ENCODE data around the gene GRHPR.
"Not testable (repeated sequence)": the region's sequence is repeated elsewhere in the genome, so short reads cannot be mapped to it uniquely, and the experiment has no call there.

DNA sequence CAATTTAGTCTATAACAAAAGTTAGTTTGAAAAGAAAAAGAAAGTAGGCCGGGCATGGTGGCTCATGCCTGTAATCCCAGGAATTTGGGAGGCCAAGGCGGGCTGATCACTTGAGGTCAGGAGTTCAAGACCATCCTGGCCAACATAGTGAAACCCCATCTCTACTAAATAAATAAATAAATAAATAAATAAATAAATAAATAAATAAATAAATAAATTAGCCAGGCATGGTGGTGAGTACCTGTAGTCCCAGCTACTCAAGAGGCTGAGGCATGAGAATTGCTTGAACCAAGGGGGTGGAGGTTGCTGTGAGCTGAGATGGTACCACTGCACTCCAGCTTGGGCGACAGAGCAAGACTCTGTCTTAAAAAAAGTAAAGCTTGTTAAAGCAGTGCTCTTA, 24.5 kb upstream of the GRHPR start:
- not testable (repeated sequence) for TF ChIP-seq ZNF138 (CRISPR knock-in tag; conservative IDR thresholded peaks at IDR 0.05); CREB1 (CRISPR knock-in tag; IDR thresholded peaks at IDR 0.05); ZBTB43 (CRISPR knock-in tag; IDR thresholded peaks at IDR 0.05); GABPB1 (CRISPR knock-in tag; IDR thresholded peaks at IDR 0.05); ZNF396 (CRISPR knock-in tag; IDR thresholded peaks at IDR 0.05; ENCODE audit: borderline replicate concordance); CREM (CRISPR knock-in tag; IDR thresholded peaks at IDR 0.05); ZNF263 (CRISPR knock-in tag; IDR thresholded peaks at IDR 0.05; ENCODE audit: low read depth); MLX (CRISPR knock-in tag; IDR thresholded peaks at IDR 0.05); NR2C2 (CRISPR knock-in tag; IDR thresholded peaks at IDR 0.05)
- TF ChIP-seq, protein P1, sequence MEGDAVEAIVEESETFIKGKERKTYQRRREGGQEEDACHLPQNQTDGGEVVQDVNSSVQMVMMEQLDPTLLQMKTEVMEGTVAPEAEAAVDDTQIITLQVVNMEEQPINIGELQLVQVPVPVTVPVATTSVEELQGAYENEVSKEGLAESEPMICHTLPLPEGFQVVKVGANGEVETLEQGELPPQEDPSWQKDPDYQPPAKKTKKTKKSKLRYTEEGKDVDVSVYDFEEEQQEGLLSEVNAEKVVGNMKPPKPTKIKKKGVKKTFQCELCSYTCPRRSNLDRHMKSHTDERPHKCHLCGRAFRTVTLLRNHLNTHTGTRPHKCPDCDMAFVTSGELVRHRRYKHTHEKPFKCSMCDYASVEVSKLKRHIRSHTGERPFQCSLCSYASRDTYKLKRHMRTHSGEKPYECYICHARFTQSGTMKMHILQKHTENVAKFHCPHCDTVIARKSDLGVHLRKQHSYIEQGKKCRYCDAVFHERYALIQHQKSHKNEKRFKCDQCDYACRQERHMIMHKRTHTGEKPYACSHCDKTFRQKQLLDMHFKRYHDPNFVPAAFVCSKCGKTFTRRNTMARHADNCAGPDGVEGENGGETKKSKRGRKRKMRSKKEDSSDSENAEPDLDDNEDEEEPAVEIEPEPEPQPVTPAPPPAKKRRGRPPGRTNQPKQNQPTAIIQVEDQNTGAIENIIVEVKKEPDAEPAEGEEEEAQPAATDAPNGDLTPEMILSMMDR (IDR thresholded peaks at IDR 0.05): not testable (repeated sequence)
- TF ChIP-seq, protein P2, sequence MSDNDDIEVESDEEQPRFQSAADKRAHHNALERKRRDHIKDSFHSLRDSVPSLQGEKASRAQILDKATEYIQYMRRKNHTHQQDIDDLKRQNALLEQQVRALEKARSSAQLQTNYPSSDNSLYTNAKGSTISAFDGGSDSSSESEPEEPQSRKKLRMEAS (CRISPR knock-in tag; IDR thresholded peaks at IDR 0.05): not testable (repeated sequence)
- TF ChIP-seq, protein P3, sequence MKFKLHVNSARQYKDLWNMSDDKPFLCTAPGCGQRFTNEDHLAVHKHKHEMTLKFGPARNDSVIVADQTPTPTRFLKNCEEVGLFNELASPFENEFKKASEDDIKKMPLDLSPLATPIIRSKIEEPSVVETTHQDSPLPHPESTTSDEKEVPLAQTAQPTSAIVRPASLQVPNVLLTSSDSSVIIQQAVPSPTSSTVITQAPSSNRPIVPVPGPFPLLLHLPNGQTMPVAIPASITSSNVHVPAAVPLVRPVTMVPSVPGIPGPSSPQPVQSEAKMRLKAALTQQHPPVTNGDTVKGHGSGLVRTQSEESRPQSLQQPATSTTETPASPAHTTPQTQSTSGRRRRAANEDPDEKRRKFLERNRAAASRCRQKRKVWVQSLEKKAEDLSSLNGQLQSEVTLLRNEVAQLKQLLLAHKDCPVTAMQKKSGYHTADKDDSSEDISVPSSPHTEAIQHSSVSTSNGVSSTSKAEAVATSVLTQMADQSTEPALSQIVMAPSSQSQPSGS (CRISPR knock-in tag; IDR thresholded peaks at IDR 0.05; ENCODE audit: borderline replicate concordance, low read depth): not testable (repeated sequence)

All from WTC11 (cell line).